Suppressor macrophage treated with lipopolysaccharide for 1 hour (primary cell): ENCODE data around the gene PHF21B.

Experiments used
- DNase-seq, 3 donors: peaks; one replicate each; pipeline ENCODE4 v3.0.0-alpha.2; 2020 to 2022

Gene PHF21B

GRCh38 chr22:44837481-44837880 is 172.3 kb downstream of the PHF21B start:
- DNase-seq: no peak

GRCh38 chr22:44834065-44834464 is 175.7 kb downstream of the PHF21B start:
- no peak for DNase-seq

DNA sequence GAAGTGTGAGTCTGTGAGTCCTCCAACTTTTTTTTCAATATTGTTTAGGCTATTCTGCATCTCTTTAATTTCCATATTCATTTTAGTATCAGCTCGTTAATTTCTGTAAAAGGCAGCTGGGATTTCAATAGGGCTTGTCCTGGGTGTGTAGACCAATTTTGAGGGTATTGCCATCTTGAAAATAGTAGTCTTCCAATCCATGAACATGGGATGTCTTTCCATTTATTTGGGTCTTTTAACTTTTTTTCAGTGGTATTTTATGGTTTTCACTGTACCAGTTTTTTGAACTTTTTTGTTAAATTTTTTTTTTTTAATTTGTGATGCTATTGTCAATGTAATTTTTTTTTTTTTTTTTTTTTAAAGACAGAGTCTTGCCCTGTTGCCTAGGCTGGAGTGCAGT is 177.9 kb downstream of the PHF21B start:
- DNase-seq: no peak
